ENCODE results near the gene MEF2A.
"Not testable (repeated sequence)": the region's sequence is repeated elsewhere in the genome, so short reads cannot be mapped to it uniquely, and the experiment has no call there.

Gene MEF2A

GRCh38 chr15:99732124-99732750 is 166.5 kb downstream of the MEF2A start:
- peak; percentile 48 for DNase-seq

DNA sequence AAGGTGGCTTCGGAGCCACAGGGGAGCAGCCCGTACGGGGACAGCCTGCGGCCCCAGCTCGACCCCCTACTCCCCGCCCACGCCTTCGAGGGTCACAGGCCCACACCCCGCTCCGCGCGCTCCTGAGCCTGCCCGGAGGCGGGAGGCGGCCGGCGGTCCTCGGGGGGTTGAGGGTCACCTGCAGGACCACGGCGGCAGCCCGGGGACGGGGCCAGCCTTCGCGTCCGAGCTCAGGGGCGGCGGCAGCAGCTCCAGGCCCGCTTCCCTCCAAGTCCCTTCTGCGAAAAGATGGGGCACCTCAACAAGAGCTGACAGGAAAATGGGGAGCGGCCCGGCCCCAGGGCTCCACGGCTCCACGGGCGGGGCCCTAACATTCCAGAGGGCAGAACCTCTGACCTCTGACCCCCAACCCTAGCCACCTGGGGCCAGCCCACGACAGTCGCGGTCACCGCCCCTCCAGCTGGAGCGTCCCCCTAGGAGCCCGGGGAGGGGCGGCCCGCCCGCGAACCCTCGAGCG is 167.0 kb downstream of the MEF2A start:
- peak; percentile 38 for DNase-seq

GRCh38 chr15:99733268-99734039 is 167.7 kb downstream of the MEF2A start, which contains the start of gene LYSMD4:
LYSMD4 (minus strand) TSS chr15:99733437; CDS start chr15:99731999, 1,438 bp downstream.
- DNase-seq, result peak; percentile 98

- not testable (repeated sequence) for DNase-seq
These were observed 168.2 kb downstream of the MEF2A start for GRCh38 chr15:99734040-99734291.

DNA sequence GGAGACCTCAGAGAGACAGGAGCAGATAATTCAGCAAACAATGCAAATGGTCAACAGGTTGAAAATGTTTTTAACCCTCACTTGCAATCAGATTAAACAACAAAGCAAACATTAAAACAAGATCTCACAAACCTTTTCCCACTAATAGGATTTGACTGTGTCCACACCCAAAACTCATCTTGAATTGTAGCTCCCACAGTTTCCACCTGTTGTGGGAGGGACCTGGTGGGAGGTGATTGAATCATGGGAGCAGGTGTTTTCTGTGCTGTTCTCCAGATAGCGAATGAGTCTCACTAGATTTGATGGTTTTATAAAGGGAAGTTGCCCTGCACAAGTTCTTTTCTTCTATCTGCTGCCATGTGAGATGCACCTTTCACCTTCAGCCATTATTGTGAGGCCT is 168.8 kb downstream of the MEF2A start:
- no peak for DNase-seq

- DNase-seq, result no peak
These were observed 170.1 kb downstream of the MEF2A start for GRCh38 chr15:99735868-99736267.

DNA sequence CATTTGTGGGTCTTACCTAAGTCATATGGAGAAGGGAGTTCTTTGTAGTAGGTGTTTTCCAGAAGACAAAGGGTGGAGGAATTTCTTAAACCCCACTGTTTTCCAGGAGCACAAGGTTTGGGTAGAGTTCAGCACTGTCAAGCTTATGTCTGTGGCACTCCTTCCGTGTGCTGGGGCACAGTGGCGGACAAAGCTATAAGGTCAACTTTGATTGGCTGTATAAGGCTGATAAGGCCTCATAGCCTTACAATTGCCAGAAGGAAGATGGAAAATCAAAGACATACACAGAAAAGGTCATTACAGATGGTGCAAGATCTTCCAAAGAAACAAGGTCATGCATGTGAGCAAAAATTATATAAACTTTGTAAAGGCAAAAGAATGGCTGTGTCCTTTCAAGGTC is 170.9 kb downstream of the MEF2A start:
- DNase-seq, result no peak

DNA sequence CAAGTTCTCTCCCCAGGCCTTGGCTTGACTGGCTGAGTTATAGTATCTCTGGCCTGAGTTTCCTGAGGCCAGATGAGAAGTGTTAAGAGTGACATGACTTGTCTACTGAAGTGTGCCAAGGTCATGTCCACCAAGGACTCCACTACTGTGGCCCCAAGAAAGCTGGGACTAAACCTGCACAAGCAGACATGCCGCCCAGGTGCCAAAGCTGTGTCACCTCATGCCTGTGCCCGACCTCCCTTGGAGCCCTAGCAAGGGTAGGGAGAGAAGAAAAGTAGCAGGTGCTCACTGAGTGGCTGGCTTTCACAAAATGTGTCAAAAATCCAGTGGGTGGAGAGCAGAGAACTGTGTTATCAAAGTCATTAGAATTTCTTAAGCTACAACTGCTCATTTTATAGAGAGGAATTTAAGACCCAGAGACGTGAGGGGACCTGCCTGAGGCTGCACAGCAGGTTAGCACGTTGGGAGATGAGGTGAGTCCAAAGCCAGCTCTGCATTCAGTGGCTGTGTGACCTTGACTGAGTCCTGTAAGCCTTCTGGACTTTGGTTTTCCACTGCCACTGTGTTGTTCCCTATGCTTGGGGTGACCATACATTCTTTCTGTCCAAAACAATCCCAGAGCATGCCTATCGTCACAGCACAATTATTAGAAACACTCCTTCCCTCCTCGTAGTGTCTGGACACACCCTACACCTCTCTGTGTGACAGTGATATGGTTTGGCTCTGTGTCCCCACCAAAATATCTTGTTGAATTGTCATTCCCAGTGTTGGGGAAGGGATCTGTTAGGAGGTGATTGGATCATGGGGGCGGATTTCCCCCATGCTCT is 172.4 kb downstream of the MEF2A start:
- DNase-seq, result no peak

DNA sequence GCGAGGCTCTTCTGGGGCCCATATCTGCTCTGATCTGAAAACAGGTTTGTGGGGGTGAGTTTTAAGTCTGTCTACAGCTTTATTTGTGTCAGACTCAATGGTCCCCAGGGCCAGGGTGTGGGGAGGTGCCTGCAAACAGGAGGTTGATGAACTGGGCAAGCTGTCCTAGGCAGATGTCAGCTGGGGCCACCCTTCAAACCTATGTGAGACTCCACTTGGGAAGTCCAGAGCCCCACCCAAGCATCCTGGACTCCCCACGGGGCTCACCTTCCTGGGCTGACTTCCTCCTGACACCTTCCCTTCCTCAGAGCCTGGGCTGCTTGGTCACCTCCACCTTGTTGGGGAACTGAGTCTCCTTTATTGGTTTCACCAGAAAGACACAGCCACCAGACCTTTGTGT is 176.1 kb downstream of the MEF2A start:
- DNase-seq, result no peak

DNA sequence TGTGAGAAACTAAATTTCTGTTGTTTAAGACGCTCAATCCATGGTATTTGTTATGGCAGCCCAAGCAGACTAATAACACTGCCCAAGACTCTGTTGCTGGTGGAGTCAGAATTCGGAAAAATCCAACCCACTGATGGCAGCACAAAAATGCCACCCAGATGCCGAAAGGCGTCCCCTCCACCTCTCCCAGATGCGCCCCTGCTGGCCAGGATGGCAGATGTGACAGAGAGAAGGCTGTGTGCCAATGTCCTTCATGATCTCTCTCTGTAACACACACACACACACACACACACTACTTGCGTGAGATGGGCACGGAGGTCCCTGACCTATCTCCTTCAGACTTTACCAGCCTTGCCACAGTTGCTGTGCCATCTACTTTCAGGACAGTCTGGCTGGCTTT is 178.4 kb downstream of the MEF2A start:
- DNase-seq, result no peak

DNA sequence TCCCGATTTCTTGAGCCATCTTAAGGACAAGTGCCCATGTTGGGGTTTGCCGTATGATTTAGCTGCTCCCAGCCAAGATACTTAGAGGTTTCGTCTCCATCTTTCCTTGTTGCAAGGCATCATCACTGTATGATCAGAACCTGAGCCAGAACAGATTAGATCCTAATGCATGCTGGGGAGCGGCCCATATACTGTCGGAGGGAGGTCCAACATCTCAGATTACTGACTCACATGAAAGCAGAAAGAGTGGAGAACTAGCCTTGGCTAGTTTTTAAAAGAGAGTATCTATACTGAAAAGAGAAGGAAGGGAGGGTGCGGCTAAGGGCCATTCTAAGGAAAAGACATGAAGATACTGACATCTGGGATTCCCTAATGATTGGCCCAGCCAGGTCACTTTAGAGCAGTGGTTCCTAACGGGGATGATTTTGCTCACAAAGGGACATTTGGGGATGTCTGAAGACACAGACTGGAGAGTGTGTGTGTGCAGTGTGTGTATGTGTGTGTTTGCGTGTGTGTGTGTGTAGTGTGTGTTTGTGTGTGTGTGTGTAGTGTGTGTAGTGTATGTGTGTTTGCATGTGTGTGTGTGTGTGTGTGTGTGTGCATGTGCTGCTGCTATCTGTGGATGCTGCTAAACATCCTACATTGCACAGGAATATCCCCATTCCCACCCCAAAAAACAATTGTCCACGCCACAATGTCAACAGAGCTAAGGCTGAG is 179.7 kb downstream of the MEF2A start:
- no peak for DNase-seq

GRCh38 chr15:99749386-99749785 is 183.6 kb downstream of the MEF2A start:
- DNase-seq, result peak; percentile 90

GRCh38 chr15:99750326-99750725 is 184.5 kb downstream of the MEF2A start:
- DNase-seq, result not testable (repeated sequence)

GRCh38 chr15:99752556-99752955 is 186.8 kb downstream of the MEF2A start:
- no peak for DNase-seq

GRCh38 chr15:99753066-99753465 is 187.3 kb downstream of the MEF2A start:
- DNase-seq, result no peak

DNA sequence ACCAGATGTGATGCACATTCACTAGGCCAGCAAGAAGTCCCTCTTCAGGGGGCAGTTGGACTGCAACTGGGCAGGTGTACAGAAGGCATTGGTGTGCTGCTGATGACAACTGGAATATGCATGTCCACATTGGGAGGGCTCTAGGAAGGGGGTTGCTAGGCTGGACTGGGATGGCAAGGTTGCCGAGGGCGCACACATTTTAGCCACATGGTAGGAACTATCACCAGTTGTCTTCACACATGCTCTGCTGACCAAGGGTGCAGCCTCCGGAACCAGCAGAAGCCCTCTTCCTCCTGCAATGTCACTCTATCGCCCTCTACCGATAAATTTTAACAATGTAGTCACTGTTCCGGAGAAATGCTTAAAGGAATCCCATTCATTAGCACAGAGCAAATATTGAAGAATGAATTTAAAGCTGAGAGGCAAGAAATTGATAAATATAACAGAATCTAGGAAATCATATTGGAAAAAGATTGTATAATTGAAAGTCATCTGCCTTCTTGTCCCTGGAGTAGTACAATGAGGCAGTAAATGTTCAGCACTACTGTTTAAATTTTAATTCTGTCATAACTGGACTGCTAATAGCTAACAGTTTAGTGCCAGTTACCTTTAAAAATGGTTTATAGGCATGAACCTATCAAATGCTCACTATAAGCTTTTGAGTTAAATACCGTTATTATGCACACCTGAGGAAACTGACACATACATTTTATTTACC is 190.1 kb downstream of the MEF2A start:
- peak; percentile 77 for DNase-seq

DNA sequence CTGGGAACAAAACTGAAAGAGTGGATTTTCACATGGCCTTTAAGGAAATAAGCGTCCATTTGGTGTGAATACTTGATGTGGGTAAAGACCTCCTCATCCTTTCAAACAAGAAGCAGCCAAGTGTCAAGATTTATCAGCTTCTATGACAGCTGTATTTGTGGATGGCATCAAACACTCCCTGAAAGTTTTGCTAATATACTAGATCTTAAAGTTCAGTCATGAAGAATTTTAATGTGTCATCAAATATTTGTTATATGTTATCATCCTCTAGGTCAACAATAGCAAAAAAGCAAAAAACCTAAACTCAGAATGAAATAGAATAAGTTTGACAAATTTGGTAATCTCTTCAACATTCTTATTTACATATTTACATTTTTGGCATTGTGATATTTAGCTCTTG is 196.5 kb downstream of the MEF2A start:
- DNase-seq, result no peak

- DNase-seq, result no peak
These were observed 198.0 kb downstream of the MEF2A start for GRCh38 chr15:99763827-99764226.

DNA sequence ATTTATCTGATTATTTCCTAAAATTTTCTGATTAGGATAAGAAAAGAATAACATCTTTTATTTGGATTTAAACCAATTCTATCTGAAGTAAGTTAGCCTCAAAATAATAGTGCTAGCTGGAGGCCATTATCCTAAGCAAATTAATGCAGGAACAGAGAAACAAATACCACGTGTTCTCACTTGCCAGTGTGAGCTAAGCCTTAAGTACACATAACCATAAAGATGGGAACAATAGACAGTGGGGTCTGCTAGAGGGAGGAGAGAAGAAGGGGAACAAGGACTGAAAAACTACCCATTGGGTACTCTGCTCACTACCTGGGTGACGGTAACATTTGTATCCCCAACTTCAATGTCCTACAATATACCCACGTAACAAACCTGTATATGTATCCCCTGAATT is 198.7 kb downstream of the MEF2A start:
- DNase-seq, result no peak
